HepG2 (cell line): ENCODE measurements around the gene ASTN2.

Experiments
- CREM ChIP-seq, 2 experiments: sonication (generic) in 1 of 2; formaldehyde crosslinking in 1 of 2; IDR thresholded peaks; 2 replicates each; pipeline versions ENCODE4 v1.4.0 to v1.6.1; 2016 to 2020; ENCODE audit warnings: antibody characterized with exemption in 1 of 2, mild to moderate bottlenecking in 1 of 2, missing genetic modification reagents in 1 of 2
- EHMT2 ChIP-seq: fragments of 200-600 bp; sonication (generic); IDR thresholded peaks from 2 replicates; pipeline ENCODE4 v1.7.0; 2017; ENCODE audit warnings: antibody characterized with exemption, low read depth, low read length, borderline replicate concordance
- EZH2 ChIP-seq: conservative IDR thresholded peaks from 2 replicates; pipeline ENCODE4 v1.6.1; 2012; ENCODE audit warnings: mild to moderate bottlenecking, low read depth, low read length, moderate library complexity
- KMT2A ChIP-seq: sonication (generic); formaldehyde crosslinking; IDR thresholded peaks from 2 replicates; pipeline ENCODE4 v1.4.0; 2020; ENCODE audit warnings: missing genetic modification reagents
- MXI1 ChIP-seq: IDR thresholded peaks from 3 replicates; pipeline ENCODE4 v1.6.1; 2012; ENCODE audit warnings: low read depth, low read length, inconsistent platforms, borderline replicate concordance
- POLR2AphosphoS5 ChIP-seq: IDR thresholded peaks from 2 replicates; pipeline ENCODE4 v1.6.1; 2012; ENCODE audit warnings: low read depth, low read length
- ZBTB21 ChIP-seq: sonication (generic); formaldehyde crosslinking; IDR thresholded peaks from 2 replicates; pipeline ENCODE4 v1.4.0; 2020; ENCODE audit warnings: missing genetic modification reagents
- ZFP1 ChIP-seq: IDR thresholded peaks from 2 replicates; pipeline ENCODE4 v1.6.1; 2016
- TF ChIP-seq, protein P1 (sequence below): sonication (generic); formaldehyde crosslinking; IDR thresholded peaks from 2 replicates; pipeline ENCODE4 v1.5.0; 2020; ENCODE audit warnings: mild to moderate bottlenecking, missing genetic modification reagents, moderate library complexity
- TF ChIP-seq, protein P2 (sequence below): sonication (generic); formaldehyde crosslinking; IDR thresholded peaks from 2 replicates; pipeline ENCODE4 v1.8.0; 2022; ENCODE audit warnings: mild to moderate bottlenecking, missing genetic modification reagents
- TF ChIP-seq, protein P3 (sequence below): IDR thresholded peaks from 2 replicates; pipeline ENCODE4 v1.6.1; 2012; ENCODE audit warnings: low read length, improper control_type of control experiment

- TF ChIP-seq ZBTB21 (CRISPR knock-in tag): no peak
- TF ChIP-seq ZFP1 (CRISPR knock-in tag): no peak
- TF ChIP-seq, protein P1, sequence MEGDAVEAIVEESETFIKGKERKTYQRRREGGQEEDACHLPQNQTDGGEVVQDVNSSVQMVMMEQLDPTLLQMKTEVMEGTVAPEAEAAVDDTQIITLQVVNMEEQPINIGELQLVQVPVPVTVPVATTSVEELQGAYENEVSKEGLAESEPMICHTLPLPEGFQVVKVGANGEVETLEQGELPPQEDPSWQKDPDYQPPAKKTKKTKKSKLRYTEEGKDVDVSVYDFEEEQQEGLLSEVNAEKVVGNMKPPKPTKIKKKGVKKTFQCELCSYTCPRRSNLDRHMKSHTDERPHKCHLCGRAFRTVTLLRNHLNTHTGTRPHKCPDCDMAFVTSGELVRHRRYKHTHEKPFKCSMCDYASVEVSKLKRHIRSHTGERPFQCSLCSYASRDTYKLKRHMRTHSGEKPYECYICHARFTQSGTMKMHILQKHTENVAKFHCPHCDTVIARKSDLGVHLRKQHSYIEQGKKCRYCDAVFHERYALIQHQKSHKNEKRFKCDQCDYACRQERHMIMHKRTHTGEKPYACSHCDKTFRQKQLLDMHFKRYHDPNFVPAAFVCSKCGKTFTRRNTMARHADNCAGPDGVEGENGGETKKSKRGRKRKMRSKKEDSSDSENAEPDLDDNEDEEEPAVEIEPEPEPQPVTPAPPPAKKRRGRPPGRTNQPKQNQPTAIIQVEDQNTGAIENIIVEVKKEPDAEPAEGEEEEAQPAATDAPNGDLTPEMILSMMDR: no peak
- TF ChIP-seq EZH2: no peak
- TF ChIP-seq KMT2A: no peak
- no peak for TF ChIP-seq MXI1
- no peak for TF ChIP-seq EHMT2
- no peak for TF ChIP-seq POLR2AphosphoS5
- TF ChIP-seq, protein P2, sequence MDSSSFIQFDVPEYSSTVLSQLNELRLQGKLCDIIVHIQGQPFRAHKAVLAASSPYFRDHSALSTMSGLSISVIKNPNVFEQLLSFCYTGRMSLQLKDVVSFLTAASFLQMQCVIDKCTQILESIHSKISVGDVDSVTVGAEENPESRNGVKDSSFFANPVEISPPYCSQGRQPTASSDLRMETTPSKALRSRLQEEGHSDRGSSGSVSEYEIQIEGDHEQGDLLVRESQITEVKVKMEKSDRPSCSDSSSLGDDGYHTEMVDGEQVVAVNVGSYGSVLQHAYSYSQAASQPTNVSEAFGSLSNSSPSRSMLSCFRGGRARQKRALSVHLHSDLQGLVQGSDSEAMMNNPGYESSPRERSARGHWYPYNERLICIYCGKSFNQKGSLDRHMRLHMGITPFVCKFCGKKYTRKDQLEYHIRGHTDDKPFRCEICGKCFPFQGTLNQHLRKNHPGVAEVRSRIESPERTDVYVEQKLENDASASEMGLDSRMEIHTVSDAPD (CRISPR knock-in tag): no peak
- no peak for TF ChIP-seq CREM (IDR thresholded peaks at IDR 0.05)
- no peak for TF ChIP-seq CREM (CRISPR knock-in tag; IDR thresholded peaks at IDR 0.05)
- TF ChIP-seq, protein P3, sequence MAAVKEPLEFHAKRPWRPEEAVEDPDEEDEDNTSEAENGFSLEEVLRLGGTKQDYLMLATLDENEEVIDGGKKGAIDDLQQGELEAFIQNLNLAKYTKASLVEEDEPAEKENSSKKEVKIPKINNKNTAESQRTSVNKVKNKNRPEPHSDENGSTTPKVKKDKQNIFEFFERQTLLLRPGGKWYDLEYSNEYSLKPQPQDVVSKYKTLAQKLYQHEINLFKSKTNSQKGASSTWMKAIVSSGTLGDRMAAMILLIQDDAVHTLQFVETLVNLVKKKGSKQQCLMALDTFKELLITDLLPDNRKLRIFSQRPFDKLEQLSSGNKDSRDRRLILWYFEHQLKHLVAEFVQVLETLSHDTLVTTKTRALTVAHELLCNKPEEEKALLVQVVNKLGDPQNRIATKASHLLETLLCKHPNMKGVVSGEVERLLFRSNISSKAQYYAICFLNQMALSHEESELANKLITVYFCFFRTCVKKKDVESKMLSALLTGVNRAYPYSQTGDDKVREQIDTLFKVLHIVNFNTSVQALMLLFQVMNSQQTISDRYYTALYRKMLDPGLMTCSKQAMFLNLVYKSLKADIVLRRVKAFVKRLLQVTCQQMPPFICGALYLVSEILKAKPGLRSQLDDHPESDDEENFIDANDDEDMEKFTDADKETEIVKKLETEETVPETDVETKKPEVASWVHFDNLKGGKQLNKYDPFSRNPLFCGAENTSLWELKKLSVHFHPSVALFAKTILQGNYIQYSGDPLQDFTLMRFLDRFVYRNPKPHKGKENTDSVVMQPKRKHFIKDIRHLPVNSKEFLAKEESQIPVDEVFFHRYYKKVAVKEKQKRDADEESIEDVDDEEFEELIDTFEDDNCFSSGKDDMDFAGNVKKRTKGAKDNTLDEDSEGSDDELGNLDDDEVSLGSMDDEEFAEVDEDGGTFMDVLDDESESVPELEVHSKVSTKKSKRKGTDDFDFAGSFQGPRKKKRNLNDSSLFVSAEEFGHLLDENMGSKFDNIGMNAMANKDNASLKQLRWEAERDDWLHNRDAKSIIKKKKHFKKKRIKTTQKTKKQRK: no peak
These were observed 414.6 kb downstream of the ASTN2 start for GRCh38 chr9:117000196-117000723.
